Brain pericyte (primary cell): ENCODE data around the gene AVL9.

Experiments used
- DNase-seq: peaks from one replicate; pipeline ENCODE4 v3.0.0-alpha.2; 2012; ENCODE audit warnings: low read depth, low spot score

AVL9 gene

DNA sequence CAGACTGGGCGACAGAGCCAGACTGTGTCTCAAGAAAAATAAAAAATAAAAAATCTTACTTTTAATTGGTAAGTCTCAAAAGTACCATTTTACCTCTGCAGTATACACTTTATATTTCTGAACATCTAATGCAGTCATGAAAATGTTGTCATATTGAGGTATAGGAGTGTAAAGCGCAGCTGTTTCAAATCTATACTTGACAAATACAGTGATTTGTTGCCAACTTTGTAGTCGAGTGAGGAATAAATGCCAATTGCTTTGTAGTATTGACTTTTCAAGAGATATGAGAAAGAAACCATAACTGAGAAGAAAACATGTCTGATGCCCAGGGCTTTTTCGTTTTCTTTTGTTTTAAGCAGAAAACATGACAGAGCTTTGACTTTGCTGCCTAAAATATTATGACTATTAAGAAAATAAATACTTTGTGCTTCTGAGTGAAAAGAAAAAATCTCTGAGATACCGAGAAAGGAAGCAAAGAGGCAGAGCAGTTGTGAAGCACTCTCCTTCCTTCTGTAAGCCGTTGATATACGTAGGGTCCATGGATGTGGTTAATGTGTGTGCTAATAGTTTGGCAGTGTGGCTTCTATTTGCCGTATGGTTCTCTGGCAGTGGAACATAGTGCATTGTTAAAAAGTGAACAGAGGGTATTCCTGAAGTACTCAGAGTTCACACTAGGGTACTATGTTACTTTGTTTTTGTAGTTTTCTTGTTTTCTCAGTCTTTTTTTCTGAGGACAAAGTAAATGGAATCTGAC lies 38.2 kb downstream of the AVL9 start:
- DNase-seq: no peak

DNA sequence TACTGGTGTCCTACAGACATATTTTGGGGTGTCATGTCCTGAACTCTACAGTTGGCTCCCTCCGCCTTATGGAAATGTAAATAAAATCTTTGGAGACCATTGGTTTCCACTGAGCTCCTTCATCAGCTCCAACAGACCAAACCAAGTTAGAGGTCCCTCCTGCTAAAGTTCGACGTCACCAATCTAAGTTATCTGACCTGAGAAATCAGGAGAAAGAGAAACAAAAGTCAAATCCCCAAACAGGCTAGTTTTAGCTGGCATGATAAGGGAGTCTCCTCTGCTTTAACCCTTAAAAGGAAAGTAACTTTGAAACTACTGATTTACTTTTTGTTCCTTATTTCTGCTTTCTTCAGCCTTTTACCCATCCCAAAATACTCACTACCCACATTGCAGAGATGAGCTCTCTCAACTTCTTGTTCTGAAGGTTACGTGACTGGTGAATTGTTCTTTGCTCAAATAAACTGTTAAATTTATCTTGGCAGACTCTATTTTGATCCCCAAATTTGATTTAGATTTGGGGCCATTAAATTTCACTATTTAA lies 39.9 kb downstream of the AVL9 start:
- DNase-seq: no peak

DNA sequence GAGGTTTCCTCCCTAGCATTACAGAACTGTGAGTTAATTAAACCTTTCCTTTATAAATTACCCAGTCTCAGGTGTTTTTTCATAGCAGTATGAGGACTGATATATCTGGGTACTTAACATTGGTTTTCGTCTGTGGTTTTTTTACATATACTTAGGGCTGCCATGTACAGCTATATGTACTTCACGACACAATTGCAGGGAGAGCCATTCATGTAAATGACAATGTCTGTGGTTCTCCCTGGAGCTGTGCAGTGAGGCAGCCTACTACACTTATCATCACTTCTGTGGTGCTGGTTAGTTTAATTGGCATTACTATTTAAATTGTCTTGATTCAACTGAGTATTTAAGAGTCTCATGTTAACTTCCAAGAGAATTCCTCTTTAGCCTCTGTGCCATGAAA lies 40.7 kb downstream of the AVL9 start:
- DNase-seq: no peak

DNA sequence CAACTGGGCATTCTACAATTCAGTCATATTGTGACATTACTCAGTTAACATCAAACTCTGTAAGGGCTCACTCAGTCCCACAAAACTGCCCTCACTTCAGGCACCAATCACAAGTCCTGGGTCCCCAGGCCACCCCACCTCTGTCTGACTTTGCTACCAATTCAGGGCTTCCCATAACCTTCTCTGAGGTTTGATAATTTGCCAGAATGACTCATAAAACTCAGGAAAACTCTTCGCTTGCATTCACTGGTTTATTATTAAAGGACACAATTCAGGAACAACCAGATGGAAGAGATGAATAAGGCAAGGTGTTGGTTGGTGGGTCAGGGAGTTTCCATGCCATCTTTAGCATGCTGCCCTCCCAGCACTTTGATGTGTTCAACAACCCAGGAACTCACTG lies 41.3 kb downstream of the AVL9 start:
- peak; percentile 13 for DNase-seq

DNA sequence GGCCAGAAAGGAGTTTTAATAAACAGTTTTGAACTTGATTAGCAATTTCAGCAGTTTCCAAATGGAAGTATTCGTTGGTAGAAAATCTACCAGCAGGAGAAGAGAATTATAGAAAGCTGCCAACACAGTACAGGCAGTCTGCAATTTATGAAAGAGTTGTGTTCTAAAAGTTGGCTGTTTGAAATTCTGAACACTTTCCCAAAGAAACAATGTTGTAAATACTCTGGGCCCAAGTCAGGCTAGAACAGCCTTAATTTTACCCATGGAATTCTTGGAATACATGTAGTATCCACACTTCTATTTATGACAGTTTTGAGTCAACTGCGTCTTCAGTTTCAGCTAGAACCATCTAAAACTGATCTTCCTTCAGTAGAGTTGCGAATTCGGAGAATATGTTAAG lies 42.5 kb downstream of the AVL9 start:
- no peak for DNase-seq

DNA sequence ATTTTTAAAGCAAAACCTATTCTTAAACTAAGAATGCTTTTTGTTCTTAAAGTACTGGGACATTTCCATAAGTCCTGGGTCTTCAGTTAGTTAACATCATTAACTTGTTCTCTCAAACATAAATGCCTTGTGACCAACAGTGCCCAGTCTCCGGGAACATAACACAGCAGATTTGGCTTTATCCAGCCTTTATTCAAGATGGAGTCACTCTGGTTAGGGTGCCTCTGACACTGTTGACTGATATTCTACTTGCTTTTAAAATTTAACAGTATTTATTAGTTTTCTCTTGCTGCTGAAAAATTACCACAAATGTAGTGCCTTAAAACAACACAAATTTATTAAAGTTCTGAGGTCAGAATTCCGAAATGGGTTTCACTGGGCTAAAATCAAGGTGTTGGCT lies 44.1 kb downstream of the AVL9 start:
- no peak for DNase-seq

DNA sequence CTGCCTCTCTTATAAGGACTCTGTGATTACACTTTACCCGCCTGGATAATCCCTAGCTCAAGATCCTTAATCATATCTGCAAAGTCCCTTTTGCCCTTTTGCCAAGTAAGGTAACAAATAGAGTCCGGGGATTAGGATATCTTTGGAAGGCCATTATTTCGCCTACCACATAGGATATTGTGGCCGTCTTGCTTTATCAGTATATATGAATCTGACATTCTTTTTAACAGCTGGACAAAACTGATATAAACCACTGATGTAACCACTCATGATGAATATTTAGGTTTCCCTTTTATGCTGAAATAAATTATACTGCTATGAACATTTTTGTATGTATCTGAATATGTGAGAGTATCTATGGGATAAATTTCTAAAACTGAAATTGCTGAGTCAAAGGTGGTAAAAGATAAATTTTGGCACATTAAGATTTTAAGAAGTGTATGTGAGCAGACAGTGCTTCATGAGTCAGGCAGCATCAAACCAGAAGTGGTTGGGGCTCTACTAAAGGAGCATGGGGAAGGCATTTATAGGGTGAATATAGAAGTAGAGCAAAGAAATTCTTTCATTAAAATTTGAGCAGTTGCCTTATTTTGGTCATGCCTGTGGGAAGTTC lies 44.7 kb downstream of the AVL9 start:
- no peak for DNase-seq

DNA sequence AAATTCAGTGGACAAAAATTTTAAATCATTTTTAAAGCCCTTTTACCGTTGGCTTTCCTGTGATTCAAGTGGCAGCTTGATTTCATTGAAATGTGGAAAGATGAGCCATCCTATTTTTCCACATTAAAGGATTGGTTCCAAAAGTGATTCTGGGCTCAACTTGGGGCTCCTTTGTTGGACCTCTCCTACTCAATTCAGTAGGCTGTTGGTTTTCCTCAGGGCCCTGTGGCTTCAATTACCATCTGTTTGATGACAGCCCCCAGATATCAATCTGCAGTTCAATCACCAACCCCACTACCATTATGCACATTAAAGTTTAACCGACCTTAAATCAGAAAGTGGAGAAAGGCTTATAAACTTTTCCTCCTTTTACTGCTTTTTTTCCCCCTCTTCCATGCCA lies 47.3 kb downstream of the AVL9 start:
- no peak for DNase-seq

DNA sequence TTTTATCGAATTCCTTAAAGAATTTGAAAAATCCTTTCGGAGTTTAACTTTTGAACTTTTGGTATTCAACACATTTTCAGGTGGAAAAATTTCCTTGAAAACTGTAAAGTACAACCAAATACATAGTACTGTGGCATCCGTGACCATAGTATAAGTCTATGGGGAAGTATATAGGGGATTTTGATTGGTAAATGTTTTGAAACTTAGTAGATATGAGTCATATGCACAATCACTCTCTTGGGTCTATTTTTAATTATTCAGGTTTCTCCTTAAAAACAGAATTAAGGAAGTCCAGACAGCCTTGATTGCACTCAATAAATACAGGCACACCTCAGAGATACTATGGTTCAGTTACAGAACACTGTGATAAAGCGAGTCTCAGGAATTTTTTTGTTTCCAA lies 64.2 kb downstream of the AVL9 start:
- DNase-seq: no peak

DNA sequence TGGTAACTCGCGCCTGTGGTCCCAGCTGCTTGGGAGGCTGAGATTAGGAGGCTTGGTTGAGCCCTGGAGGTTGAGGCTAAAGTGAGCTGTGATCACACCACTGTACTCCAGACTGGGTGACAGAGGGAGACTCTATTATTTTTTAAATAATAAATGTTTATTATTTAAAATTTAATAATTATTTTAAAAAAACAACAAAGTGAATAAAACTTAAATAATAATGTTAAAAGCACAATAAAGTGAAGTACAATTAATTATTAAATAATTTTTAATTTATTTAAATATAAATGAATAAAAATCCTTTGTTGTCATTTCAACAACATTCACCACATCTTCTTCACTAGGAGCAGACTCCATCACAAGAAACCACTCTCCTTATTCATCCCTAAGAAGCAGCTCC lies 64.8 kb downstream of the AVL9 start:
- no peak for DNase-seq

DNA sequence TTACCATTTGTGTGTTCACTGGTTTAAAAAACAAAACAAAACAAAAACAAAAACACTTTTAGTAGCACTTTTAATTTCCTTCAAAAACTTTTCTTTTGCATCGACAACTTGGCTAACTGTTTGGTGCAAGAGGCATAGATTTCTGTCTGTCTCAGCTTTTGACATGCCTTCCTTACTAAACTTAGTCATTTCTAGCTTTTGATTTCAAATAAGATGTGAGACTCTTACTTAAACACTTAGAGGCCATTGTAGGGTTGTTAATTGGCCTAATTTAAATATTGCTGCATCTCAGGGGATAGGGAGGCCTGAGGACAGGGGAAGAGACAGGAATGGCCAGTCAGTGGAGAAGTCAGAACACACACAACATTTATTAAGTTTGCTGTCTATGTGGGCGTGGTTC lies 66.3 kb downstream of the AVL9 start:
- DNase-seq: no peak

DNA sequence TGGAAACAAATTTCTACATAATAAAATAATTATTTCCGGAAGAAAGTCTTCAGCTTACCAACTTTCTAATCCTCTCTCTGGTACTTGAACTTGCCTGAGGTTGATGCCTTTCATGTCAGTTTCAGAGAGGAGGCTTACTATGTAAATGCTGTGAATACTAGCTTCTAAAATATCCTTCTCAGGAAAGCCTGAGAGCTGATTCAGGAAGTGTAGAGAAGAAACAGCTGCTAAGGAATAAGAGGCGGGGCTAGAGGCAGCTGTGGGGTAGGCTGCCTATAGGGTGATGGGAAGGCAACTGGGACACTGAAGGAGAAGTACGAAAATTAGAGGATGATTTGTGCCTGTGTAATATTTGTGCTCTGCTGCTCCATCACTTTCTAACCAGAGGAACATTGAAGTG lies 69.3 kb downstream of the AVL9 start:
- no peak for DNase-seq

DNA sequence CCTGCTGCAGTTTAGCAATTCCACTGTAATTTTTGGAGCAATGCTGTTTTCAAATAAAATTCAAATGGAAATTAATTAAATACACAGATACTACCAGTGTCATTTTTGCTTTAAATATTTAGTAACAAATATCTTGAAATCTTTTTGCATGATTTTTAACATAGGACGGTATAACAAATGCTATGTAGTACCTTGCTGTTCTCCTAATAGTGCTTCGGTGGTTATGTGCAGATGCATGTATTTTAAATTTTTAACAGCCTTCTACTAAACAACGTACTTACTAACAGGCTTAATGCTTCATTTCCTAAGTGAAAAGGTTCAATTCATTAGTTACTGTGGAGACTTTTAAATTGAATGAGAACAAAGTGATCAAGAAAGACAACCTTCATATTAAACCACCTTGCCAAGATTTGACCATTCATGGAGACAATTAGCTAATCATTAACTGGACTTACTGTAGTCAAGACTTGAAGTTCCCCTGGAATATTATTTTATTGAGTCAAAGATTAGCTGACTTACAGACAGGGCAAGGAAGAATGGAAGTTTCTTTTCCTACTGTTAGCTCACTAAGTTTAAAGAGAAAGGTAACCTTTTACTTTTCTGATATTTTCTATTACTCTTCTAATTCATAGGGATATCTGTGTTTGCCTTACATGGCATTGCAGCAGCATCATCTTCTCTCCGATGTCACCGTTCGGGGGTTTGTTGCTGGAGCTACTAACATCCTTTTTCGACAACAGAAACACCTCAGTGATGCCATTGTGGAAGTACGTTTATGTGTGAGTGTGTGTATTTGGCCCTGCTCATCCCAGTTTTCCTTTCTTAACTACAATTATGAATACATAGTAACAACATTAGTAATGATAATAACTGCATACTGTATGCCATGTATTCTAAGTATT lies 74.3 kb downstream of the AVL9 start:
- DNase-seq: no peak

DNA sequence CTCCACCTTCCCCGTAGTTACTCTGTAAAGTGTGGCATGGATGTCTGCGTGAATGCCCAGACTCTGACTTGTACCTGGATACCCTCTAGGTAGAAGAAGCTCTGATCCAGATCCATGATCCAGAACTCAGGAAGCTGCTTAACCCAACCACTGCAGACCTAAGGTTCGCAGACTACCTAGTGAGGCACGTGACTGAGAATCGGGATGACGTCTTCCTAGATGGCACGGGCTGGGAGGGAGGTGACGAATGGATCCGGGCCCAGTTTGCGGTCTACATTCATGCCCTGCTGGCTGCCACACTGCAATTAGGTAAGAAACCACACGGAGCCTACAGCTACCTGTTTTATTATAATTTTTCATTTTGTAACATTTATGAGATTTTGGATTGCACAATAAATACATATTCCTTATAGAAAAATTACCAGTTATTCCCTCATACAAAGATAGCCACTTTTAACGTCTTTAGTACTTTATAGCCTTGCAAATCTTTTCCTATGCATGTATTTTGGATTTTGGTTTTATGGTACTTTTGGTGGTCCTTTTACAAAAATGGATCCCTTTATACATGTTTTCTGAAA lies 77.9 kb downstream of the AVL9 start:
- no peak for DNase-seq

DNA sequence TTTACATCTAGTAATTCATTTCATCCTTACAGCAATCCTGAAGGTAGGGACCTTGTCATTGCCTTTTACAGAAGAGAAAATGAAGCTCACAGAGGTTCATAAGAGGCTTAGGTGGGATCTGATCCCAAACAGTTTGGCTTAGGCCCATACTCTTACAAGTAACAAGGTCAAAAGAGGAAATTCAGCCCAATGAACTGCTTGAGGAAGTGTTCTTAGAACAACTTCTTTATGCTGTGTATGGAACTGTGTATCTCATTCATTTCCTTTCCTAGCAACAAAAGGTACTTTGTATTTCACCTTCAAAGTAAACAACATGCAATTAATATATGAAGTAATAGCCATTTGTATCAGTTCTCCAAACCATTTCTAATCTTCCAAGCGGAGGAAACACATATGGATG lies 79.3 kb downstream of the AVL9 start:
- DNase-seq: no peak

DNA sequence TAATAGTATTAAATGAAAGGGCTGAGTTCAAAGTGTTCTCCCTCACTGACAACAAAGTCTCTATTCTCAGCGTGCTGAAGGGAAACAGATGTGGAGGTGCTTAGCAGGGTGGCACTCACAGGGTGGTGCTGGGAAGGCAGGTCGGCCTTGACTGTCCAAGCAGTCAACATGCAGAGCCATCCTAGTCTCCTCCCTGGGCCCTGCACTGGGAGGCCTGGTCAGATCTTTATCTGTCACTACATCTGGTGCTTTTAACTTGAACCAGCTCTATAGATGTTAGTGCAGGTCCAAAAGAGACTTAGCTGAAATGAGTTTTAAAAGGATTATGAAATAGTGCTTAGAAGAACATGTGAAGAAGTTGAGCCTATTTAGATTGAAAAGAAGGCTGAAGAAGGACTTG lies 82.1 kb downstream of the AVL9 start:
- no peak for DNase-seq

DNA sequence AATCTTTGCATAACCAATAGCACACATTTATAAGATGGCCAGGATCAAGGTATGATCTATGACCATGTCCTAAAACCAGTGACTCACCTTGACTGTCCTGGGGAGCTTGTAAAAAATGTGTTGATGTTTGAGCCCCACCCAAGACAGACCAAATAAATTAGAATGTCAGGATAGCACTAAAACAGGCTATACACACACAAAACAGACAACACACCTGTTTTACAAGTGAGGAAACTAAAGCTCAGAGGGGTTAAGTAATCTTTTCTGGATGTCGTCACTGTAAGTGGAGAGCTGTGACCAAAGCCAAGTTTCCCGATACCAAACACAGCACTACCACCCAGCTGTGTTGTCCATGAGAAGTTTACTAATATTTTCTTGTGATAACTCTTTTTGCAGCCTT lies 84.5 kb downstream of the AVL9 start:
- no peak for DNase-seq

DNA sequence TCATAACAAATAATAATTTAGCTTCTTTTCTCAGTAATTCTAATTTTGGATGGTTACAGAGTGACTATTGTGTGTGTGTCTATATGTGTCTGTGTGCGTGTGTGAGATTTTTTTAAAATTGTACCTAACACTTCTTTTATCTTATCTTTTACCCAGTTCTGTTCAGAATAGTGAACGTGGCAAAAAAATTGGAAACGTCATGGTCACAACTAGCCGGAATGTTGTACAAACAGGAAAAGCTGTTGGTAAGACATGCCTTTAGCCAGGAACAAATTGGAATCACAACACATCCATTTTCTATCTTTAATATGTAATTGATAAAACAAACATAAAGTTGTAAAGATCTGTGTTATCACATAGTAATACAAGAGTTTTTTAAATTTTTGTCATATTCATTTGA lies 85.4 kb downstream of the AVL9 start:
- DNase-seq: no peak

DNA sequence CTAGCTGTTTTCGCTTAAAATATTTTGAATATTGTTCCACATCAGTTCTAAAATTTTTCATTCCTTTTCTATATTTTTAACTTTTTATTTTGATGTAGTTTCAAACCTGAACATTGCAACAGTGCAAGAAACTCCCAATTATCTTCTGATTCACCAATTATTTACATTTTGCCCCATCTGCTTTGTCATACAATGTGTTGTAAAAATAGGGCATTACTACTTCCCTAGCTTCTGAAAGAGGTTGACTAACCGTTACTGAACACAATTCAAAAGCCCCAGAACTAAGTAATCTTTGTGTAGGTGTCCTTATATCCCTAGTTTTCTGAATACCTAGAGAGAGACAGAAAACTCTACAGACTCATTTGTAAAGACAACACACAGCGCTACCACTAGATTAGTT lies 86.7 kb downstream of the AVL9 start:
- no peak for DNase-seq

DNA sequence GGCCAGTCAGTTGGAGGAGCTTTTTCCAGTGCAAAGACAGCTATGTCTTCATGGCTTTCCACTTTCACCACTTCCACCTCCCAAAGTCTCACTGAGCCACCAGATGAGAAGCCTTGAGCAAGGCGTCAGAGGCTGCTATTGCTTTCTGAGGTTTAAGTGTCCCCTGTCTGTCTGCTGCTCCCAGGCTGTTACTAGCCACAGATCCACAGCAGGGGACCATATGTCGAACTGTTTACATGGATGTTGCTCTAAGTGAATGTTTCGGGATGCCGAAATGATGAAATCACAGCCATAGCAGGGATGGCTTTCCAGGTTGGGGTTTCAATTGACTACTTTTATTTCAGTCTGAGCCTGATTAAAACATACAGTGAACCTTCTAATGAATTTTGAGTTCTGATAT lies 88.5 kb downstream of the AVL9 start:
- DNase-seq: peak; percentile 65

DNA sequence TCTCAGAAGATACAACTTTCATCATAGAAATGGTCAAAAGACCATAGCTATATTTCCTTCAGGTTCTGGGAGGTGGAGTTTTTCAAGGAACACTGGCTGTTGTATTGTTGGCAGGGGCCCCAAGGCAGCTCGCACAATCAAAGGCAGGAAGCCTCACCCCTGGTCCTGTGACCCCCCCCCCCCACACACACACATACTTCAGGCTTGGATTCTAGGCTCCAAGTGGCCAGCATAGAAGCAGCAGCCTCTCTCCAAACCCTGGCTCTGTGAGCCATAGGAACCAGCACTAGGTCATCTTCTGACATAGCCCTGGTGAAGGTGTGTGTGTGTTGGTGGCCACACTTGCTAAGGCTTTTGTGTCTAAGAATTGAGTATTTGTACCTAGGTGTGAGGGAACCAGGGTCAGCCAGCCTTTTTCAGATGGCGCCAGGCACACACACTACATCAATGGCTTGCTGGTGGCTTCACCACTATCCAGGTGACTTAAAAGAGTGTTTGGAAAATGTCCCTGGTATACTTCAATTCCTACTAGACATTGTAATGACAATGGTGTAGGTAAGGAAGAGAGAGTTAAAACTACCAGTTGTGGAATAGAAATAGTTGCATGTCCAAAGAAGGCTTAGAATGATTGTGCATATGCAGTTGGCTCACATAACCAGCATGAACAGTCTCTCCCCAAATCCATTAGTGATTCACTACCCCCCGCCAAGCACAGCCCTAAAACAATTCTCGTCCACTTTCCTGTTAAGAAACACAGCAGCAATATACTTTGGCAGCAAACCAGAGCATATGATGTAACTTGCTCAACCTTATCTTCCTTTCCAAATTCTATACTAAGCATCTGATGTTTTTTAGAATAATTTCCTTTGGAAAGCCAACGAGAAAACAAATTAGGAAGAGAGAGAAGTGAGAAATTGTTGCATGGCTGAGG lies 91.3 kb downstream of the AVL9 start:
- peak; percentile 91 for DNase-seq
